Uterus (tissue), 4 donors: ENCODE measurements around the gene SLFN5. TPM values are rescaled to one million over a fixed set of nuclear protein-coding genes. Genes with fewer than 3 reads are reported as not detected.

Experiments used
- DNase-seq, 2 donors: peaks; one replicate each; pipeline ENCODE4 v3.0.0-alpha.2; 2019 to 2020
- H3K27ac ChIP-seq, 2 donors: fragments of 200-600 bp; sonication (generic); 1 replicate in 1 of 2; 2 replicates in 1 of 2; pipeline ENCODE4 v1.5.1; 2016 to 2018
- H3K27me3 ChIP-seq, 2 donors: fragments of 200-600 bp; sonication (generic); one replicate each; pipeline ENCODE4 v1.5.1; 2018 to 2019; ENCODE audit warnings: control low read depth in 1 of 2
- H3K36me3 ChIP-seq, 2 donors: fragments of 200-600 bp; sonication (generic); one replicate each; pipeline ENCODE4 v1.5.1; 2019; ENCODE audit warnings: control low read depth in 1 of 2
- H3K4me1 ChIP-seq, 2 donors: fragments of 200-600 bp; sonication (generic); one replicate each; pipeline ENCODE4 v1.5.1; 2018 to 2019; ENCODE audit warnings: control low read depth in 1 of 2
- H3K4me3 ChIP-seq, 2 donors: fragments of 200-600 bp; sonication (generic); 1 replicate in 1 of 2; 2 replicates in 1 of 2; pipeline ENCODE4 v1.5.1; 2018 to 2019; ENCODE audit warnings: mild to moderate bottlenecking in 1 of 2
- H3K9me3 ChIP-seq, 2 donors: fragments of 200-600 bp; sonication (generic); one replicate each; pipeline ENCODE4 v1.5.1; 2019; ENCODE audit warnings: control low read depth in 1 of 2
- CTCF ChIP-seq, 4 experiments: fragments of 200-600 bp in 2 of 4; fragments of 450-650 bp in 2 of 4; sonication (generic) in 2 of 4; IDR thresholded peaks; one replicate each; pipeline ENCODE4 v1.5.1; 2016 to 2019; ENCODE audit warnings: antibody characterized with exemption in 4 of 4, mild to moderate bottlenecking in 2 of 4, moderate library complexity in 1 of 4
- POLR2A ChIP-seq, 2 donors: fragments of 450-650 bp; IDR thresholded peaks; one replicate each; pipeline ENCODE4 v1.6.1; 2016; ENCODE audit warnings: antibody characterized with exemption in 2 of 2, mild to moderate bottlenecking in 1 of 2, moderate library complexity in 1 of 2
- intact Hi-C: fragments of 100-400 bp; cut with DNase I; formaldehyde crosslinking; loops from one replicate; pipeline ENCODE4 v1.15.1; 2023; ENCODE audit warnings: low total_unique reads
- total RNA-seq, 4 donors: library from RNA; depleted of rRNA in 3 of 4; stranded (reverse); fragments of >200 nt in 3 of 4; gene quantifications; one replicate each; pipeline versions ENCODE4 v1.1.0 to v1.2.4, GENCODE V29; 2014 to 2023
- donor health status: DM: yes; HTN: yes; CAD: no.

SLFN5 gene
- total RNA-seq, 4 donors from 2014 or later = 13.8 to 51.5 (median 32.2) TPM

DNA sequence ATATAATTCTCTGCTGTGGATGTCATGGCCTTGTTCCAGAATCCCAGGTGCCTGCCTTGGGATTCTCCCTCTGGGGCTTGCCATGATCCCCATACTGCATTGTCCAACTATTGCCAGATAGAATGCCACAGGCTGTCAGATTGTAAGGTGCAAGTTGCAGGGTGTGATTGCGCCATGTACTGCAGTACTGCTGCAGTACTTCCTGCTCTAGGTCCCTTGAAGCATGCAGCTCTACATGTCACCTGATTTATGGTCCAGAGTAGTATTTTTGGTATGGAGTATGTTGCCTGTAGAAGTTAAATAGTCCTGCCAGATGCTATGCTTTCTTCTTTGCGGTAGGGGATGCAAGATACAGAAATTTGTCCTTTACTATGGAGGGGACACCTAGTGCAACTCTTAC, 7.0 kb upstream of the SLFN5 start:
- no peaks in the 10 kb centered on the region for H3K9me3 ChIP-seq
- H3K4me1 ChIP-seq = no peaks in the 10 kb centered on the region
- DNase-seq = no peak
- no peak for TF ChIP-seq CTCF (IDR thresholded peaks at IDR 0.05)
- TF ChIP-seq POLR2A (IDR thresholded peaks at IDR 0.05) = no peak
- no peak overlapping the region for H3K4me3 ChIP-seq
- no peaks in the 10 kb centered on the region for H3K36me3 ChIP-seq
- intact Hi-C loops = no loop called here
- H3K27me3 ChIP-seq = no peaks in the 10 kb centered on the region
- H3K27ac ChIP-seq = no peak overlapping the region

DNA sequence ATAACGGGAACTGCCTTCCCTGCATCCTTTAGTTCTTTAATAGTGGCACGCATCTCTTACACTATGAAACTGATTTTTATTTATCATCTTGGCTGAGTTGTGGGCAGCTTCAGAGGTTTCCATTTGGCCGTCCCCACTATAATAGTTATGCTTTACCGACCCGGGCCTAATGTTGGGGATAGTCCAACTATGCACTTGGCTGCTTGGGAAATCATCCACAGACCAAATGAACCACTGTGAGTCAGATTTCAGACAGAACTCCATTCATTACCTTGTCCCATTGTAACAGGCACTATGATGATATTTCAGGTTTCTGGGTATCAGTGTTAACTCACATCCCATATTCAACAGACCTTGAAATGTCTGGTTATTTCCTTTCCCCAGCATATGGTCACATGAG, 6.1 kb upstream of the SLFN5 start:
- H3K9me3 ChIP-seq = no peaks in the 10 kb centered on the region
- TF ChIP-seq CTCF (IDR thresholded peaks at IDR 0.05) (no peak), POLR2A (IDR thresholded peaks at IDR 0.05) (no peak)
- intact Hi-C loops = no loop called here
- no peak overlapping the region for H3K27ac ChIP-seq
- DNase-seq = no peak
- H3K4me1 ChIP-seq = no peaks in the 10 kb centered on the region
- H3K27me3 ChIP-seq = no peaks in the 10 kb centered on the region
- no peak overlapping the region for H3K4me3 ChIP-seq
- H3K36me3 ChIP-seq = no peaks in the 10 kb centered on the region

GRCh38 chr17:35238821-35239220, 4.1 kb upstream of the SLFN5 start:
- Histone ChIP-seq H3K36me3 (no peaks in the 10 kb centered on the region), H3K27me3 (no peaks in the 10 kb centered on the region), H3K27ac (no peak overlapping the region), H3K4me3 (no peak overlapping the region), H3K4me1 (no peaks in the 10 kb centered on the region), H3K9me3 (no peaks in the 10 kb centered on the region)
- intact Hi-C loops = no loop called here
- no peak for TF ChIP-seq CTCF (IDR thresholded peaks at IDR 0.05)
- TF ChIP-seq POLR2A (IDR thresholded peaks at IDR 0.05) = no peak
- no peak for DNase-seq

GRCh38 chr17:35239823-35240222, 3.0 kb upstream of the SLFN5 start:
- no peak overlapping the region for H3K27ac ChIP-seq
- H3K36me3 ChIP-seq = no peaks in the 10 kb centered on the region
- no peaks in the 10 kb centered on the region for H3K4me1 ChIP-seq
- TF ChIP-seq POLR2A (IDR thresholded peaks at IDR 0.05) (no peak), CTCF (IDR thresholded peaks at IDR 0.05) (no peak)
- intact Hi-C loops = no loop called here
- no peaks in the 10 kb centered on the region for H3K9me3 ChIP-seq
- no peak overlapping the region for H3K4me3 ChIP-seq
- H3K27me3 ChIP-seq = no peaks in the 10 kb centered on the region
- no peak for DNase-seq

- intact Hi-C loops = no loop called here
- DNase-seq = no peak
- Histone ChIP-seq H3K27me3 (no peaks in the 10 kb centered on the region), H3K4me3 (no peak overlapping the region), H3K9me3 (no peaks in the 10 kb centered on the region), H3K27ac (no peak overlapping the region), H3K36me3 (no peaks in the 10 kb centered on the region), H3K4me1 (no peaks in the 10 kb centered on the region)
- TF ChIP-seq CTCF (IDR thresholded peaks at IDR 0.05) = no peak
- TF ChIP-seq POLR2A (IDR thresholded peaks at IDR 0.05) = no peak
Observed at GRCh38 chr17:35240861-35241260, 2.0 kb upstream of the SLFN5 start.
